ENCODE data around the gene PSG5.
"Not testable (repeated sequence)": the region's sequence is repeated elsewhere in the genome, so short reads cannot be mapped to it uniquely, and the experiment has no call there.

PSG5 gene

DNA sequence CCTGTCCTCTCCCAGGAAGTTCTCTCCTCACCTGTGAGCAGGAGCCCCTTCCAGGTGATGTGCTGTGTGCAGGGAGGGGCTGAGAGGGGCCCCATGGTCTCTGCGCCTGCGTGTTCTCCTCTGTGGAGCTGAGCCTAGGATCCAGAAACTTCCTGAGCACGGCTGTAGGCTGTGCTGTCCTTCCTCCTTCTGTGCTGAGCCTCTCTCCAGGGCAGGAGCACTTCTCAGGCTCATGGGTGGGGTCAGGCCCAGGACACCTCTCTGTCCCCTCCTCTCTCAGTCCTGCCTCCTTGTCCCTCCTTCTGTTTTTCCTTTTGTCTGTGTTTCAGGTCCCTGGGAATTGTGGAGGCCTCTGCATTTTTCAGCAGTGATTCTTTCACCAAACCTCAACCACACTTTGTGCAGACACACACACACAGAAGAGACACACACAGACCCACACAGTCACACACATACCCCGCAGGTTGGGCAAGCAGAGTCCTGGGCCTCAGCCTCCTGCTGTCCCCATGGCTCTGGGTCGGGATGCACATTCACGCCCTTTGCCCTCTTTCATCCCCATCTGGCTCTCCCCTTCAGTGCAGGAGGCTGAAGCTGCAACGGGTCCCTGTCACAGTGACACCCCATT, at the start of gene PSG5:
Gene PSG5, minus strand, starts transcription at position 226 of the 625 bp plus-strand sequence. Its CDS starts 131 bp downstream, at position 95.
- DNase-seq (ENCODE audit: low read depth, low spot score), result not testable (repeated sequence)

GRCh38 chr19:43235686-43236085, 49.4 kb upstream of the PSG5 start:
- not testable (repeated sequence) for DNase-seq (ENCODE audit: low read depth, low spot score)

DNA sequence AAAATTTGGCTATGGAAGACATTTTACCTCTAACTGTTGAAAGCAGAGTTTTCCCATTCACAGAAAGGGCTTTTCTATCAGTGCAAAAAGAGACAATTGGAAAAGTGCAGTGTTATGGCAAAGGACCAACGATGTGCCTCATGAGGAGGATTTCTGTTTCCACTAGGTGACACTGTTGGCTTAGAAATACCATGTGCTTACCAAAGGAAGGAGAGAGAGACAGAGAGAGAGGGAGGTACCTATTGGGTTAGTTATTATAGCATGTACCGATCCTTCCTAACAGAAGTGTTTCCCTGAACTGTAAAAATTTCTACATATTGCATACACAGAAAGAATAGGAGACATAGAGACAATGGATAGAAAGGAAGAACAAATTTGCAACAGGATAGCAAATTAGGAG, 43.0 kb upstream of the PSG5 start:
- no peak for DNase-seq (ENCODE audit: low read depth, low spot score)

DNA sequence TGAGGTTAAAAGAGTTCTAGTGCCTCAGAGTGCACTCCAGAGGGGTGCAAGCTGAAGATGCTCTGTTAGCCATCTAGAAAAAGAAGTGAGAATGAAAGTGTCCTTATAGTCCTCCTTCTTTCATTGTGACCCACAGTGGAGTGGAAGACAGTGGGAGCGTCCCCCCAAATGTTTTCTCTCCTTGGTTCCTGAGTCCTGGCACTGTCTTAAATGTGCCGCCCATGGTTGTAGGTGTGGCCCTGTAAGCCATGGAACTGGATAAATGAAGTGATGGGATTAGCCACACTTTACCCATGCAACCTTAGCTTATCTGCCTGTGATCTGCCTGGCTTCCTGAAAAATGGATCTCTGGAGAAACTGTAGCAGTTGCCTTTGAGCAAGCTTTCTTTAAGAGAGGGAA, 42.4 kb upstream of the PSG5 start:
- not testable (repeated sequence) for DNase-seq (ENCODE audit: low read depth, low spot score)

- DNase-seq (ENCODE audit: low read depth, low spot score), result not testable (repeated sequence)
These were observed 40.6 kb upstream of the PSG5 start for GRCh38 chr19:43226986-43227385.

DNA sequence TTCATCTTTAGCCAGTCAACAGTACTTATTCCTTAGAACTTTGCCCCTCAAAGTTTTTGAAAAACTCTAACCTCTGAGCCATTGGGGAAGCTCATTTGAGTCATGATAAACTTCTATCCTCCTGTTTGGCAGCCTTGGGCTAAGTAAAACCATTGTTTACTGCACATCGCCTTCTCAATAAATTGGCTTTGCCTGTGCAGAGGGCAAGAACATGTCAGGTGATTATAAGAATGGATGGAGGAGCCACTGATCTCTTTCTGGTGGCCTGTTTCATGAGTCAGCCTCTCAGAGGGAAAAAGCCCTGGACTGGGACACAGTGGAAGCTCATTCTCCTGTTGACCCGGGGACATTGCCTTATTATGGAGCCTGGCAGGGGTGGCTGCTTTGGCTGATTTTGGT, 38.5 kb upstream of the PSG5 start:
- no peak for DNase-seq (ENCODE audit: low read depth, low spot score)

DNA sequence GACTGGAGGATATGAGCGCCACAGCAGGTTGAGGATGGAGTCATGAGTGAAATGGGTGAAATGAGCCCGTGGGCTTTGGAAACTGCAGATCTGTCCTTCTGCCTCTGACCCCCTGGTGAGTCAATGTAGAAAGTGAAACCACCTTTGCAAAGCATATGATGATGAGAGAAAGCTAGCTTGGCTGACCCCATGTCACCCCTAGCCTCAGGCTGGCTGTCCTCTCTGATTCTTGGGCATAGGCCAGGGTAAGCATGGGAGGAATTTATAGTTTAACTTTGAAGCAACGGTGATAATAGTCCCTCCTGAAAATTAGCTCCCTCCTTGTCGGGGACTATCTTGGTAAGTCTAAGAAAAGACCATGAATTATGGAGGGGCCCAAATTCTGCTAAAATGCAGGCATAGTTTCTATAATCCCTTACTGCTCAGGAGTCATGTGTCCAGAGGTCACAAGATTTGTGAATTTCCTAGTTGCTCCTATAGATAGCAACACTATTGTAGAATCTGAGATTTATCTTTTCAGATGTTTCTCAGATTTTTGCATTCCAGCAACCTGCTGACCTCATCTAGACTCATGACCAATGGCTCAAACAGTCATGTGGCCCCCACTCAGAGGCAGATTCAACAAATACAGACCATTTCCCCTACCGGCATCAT, 38.0 kb upstream of the PSG5 start:
- not testable (repeated sequence) for DNase-seq (ENCODE audit: low read depth, low spot score)

GRCh38 chr19:43221891-43222290, 35.6 kb upstream of the PSG5 start:
- not testable (repeated sequence) for DNase-seq (ENCODE audit: low read depth, low spot score)

DNA sequence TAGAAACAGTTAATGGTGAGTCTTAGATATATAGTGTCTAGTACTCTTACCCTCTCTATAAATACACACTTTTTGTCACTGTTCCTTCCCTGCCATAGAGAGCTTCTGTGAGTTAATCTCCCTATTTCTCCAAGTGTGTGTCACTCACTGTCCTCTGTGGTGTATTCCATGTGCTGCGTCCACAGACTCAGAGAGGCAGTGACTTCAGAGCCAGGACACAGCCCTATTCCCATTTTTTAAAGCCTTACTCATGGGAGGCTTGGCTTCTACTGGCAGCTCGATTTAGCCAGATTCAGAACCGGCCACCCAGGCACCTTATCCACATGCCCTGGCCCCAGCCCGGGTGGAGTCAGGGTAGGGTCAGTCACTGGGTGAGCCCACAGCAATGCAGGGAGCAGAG, 32.8 kb upstream of the PSG5 start:
- not testable (repeated sequence) for DNase-seq (ENCODE audit: low read depth, low spot score)

GRCh38 chr19:43215881-43216280, 29.5 kb upstream of the PSG5 start:
- DNase-seq (ENCODE audit: low read depth, low spot score), result not testable (repeated sequence)

GRCh38 chr19:43207991-43208390, 21.7 kb upstream of the PSG5 start:
- no peak for DNase-seq (ENCODE audit: low read depth, low spot score)

- not testable (repeated sequence) for DNase-seq (ENCODE audit: low read depth, low spot score)
These were observed 20.8 kb upstream of the PSG5 start for GRCh38 chr19:43207174-43207573.

- DNase-seq (ENCODE audit: low read depth, low spot score), result not testable (repeated sequence)
These were observed 19.3 kb upstream of the PSG5 start, which contains the start of gene PSG4 for GRCh38 chr19:43205471-43206105. Gene PSG4, minus strand, starts transcription at chr19:43205638. Its CDS starts 102 bp downstream, at chr19:43205536.

- DNase-seq (ENCODE audit: low read depth, low spot score), result not testable (repeated sequence)
These were observed 17.3 kb upstream of the PSG5 start for GRCh38 chr19:43203611-43204010.

GRCh38 chr19:43201891-43202290, 15.6 kb upstream of the PSG5 start:
- not testable (repeated sequence) for DNase-seq (ENCODE audit: low read depth, low spot score)

GRCh38 chr19:43201337-43201801, 15.0 kb upstream of the PSG5 start:
- DNase-seq (ENCODE audit: low read depth, low spot score), result not testable (repeated sequence)

DNA sequence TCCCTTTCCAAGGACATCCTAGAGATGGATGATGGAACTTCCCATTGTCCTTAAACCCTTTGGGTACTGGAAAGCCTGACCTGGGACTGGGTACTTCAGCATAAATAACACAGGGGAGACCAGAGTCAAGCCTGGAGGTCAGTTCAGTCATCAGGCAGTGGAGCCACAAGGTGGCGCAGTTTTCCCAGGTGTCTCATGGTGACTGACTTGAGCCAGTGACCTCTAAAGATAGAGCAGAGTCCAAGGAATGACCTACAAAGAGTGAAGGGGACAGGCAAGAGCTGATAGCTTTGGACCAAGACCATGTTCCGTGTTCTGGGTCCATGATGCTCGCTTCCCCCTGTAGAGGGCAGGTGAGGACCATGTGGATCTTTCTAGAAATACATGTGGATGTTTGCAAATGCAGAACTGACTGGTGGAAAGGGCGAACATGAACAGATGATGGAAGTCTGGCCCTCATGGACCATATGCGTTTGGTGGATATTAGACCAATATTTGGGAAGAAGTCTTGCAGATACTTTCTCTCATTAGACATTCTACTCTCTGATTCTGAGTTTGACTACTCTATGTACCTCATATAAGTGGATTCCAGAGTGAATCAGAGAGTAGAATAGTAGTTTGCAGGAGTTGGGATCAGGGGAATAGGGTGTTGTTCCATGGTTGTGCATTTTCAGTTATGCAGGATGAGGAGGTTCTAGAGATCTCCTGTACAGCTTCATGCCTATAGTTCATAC, 12.5 kb upstream of the PSG5 start:
- DNase-seq (ENCODE audit: low read depth, low spot score), result not testable (repeated sequence)

DNA sequence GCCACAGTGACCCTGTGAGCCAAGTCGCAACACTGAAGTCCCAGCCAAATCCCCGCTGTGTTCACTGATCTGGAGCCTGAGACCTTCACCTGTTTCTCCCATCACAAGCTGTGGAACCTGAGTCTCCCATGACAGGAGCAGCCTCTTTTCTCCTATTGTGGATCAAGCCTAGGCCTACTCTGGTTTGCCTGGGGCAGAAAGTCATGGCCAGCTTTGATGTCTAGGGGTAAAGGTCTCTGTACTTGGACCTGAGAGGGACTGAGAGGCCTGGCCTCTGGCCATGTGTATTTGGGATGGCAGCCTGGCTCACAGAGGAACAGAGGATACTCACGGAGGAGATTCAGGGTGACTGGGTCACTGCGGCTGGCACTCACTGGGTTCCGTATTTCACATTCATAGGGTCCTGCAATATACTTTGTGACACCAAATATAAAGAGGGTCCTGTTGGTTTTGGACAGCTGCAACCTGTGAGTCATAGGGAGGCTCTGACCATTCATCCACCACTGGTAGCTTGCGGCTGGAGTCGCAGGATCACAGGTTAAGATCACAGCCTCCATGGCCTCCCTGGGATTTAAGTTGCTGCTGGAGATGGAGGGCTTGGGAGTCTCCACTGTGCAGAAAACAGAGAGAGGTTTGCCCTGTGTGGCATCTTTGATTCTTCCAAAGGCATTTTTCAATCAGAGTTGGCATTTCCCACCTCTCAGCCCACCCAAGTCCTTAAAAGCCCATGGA, 11.5 kb upstream of the PSG5 start:
- not testable (repeated sequence) for DNase-seq (ENCODE audit: low read depth, low spot score)

DNA sequence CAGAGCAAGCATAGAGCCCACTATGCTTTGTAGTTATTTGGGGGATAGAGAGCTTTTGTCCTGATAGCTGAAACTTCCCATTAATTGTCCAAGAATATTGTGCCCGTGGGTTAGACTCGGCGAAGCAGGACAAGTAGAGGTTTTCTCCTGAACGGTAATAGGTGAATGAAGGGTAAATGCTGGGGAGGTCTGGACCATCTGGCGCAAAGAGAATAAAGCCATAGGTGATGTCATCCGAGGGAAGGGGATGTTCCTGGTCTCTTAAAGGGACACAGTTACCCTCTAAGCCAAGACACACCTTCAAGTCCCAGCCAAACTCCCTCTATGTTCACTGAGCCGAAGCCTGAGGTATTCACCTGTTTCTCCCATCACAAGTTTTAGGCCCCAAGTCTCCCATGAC, 8.1 kb upstream of the PSG5 start:
- not testable (repeated sequence) for DNase-seq (ENCODE audit: low read depth, low spot score)

- DNase-seq (ENCODE audit: low read depth, low spot score), result not testable (repeated sequence)
These were observed 6.2 kb upstream of the PSG5 start for GRCh38 chr19:43192381-43193155.

Measured in activated naive CD8-positive, alpha-beta T cell treated with anti-CD3 and anti-CD28 coated beads, Interleukin-2, amount 50 U/mL, for 16 hours (primary cell).